Prostate gland (tissue), 2 donors: ENCODE measurements around the gene BCAT1. TPM values are rescaled to one million over a fixed set of nuclear protein-coding genes. Genes with fewer than 3 reads are reported as not detected.

Source experiments
- DNase-seq: peaks from one replicate; pipeline ENCODE4 v3.0.0-alpha.2; 2019; ENCODE audit warnings: low spot score
- H3K27ac ChIP-seq, 2 donors: fragments of 200-600 bp; sonication (generic); 2 replicates each; pipeline ENCODE4 v1.5.1; 2017 to 2019
- H3K27me3 ChIP-seq: fragments of 200-600 bp; sonication (generic); replicated peaks from 2 replicates; pipeline ENCODE4 v1.5.1; 2019; ENCODE audit not compliant: insufficient read depth
- H3K36me3 ChIP-seq, 2 donors: fragments of 200-600 bp; sonication (generic); 1 replicate in 1 of 2; 2 replicates in 1 of 2; pipeline versions ENCODE4 v1.5.1 to v1.8.1; 2017 to 2019
- H3K4me1 ChIP-seq: fragments of 200-600 bp; sonication (generic); replicated peaks from 2 replicates; pipeline ENCODE4 v1.5.1; 2019
- H3K4me3 ChIP-seq, 2 donors: fragments of 200-600 bp; sonication (generic); 2 replicates each; pipeline ENCODE4 v1.5.1; 2017 to 2019
- H3K9me3 ChIP-seq: fragments of 200-600 bp; sonication (generic); 2 replicates; pipeline ENCODE4 v1.5.1; 2017
- CTCF ChIP-seq, 4 experiments: fragments of 200-600 bp in 2 of 4; fragments of 450-650 bp in 2 of 4; sonication (generic) in 2 of 4; IDR thresholded peaks; 1 replicate in 3 of 4; 2 replicates in 1 of 4; pipeline ENCODE4 v1.5.1; 2016 to 2019; ENCODE audit warnings: antibody characterized with exemption in 4 of 4, mild to moderate bottlenecking in 2 of 4, moderate library complexity in 2 of 4
- POLR2A ChIP-seq: fragments of 450-650 bp; IDR thresholded peaks from one replicate; pipeline ENCODE4 v1.6.1; 2016; ENCODE audit warnings: antibody characterized with exemption, mild to moderate bottlenecking
- POLR2AphosphoS5 ChIP-seq: sonication (generic); formaldehyde crosslinking; IDR thresholded peaks from one replicate; pipeline ENCODE4 v1.6.1; 2017; ENCODE audit warnings: antibody characterized with exemption
- WGBS: methylation state at CpG from one replicate; pipeline ENCODE4 v1.1.5; 2018; 5-methylcytosine and 5-hydroxymethylcytosine counted together
- intact Hi-C: fragments of 100-400 bp; cut with DNase I; formaldehyde crosslinking; loops from one replicate; pipeline ENCODE4 v1.14.2; 2022
- total RNA-seq, 2 donors: library from RNA; depleted of rRNA; stranded (reverse); fragments of >200 nt; gene quantifications; one replicate each; pipeline ENCODE4 v1.1.0, GENCODE V29; 2016

BCAT1 gene
- total RNA-seq, 2 donors from 2014 or later, result 0.59 to 43.1 TPM

GRCh38 chr12:24889411-24889810 lies 59.5 kb downstream of the BCAT1 start:
- no peaks in the 10 kb centered on the region for H3K36me3 ChIP-seq
- no peaks in the 10 kb centered on the region for H3K9me3 ChIP-seq
- no peaks in the 10 kb centered on the region for H3K4me1 ChIP-seq
- no peak overlapping the region for H3K4me3 ChIP-seq
- TF ChIP-seq CTCF (IDR thresholded peaks at IDR 0.05) (no peak), POLR2AphosphoS5 (no peak), POLR2A (no peak)
- no peak for DNase-seq
- H3K27ac ChIP-seq, result no peak overlapping the region
- intact Hi-C loops, result no loop called here
- H3K27me3 ChIP-seq, result no peaks in the 10 kb centered on the region
- 95% methylated on average over 3 of the region's 3 CpGs for WGBS

- Histone ChIP-seq H3K4me3 (no peak overlapping the region), H3K36me3 (no peaks in the 10 kb centered on the region), H3K27ac (no peak overlapping the region), H3K27me3 (no peaks in the 10 kb centered on the region), H3K4me1 (no peaks in the 10 kb centered on the region), H3K9me3 (no peaks in the 10 kb centered on the region)
- WGBS, result 62% methylated on average over 5 of the region's 5 CpGs
- TF ChIP-seq CTCF (IDR thresholded peaks at IDR 0.05) (no peak), POLR2AphosphoS5 (no peak), POLR2A (no peak)
- no peak for DNase-seq
- intact Hi-C loops, result no loop called here
These were observed 60.1 kb downstream of the BCAT1 start for GRCh38 chr12:24888813-24889212.

- DNase-seq, result no peak
- intact Hi-C loops, result no loop called here
- H3K27me3 ChIP-seq, result no peaks in the 10 kb centered on the region
- TF ChIP-seq POLR2A (no peak), CTCF (IDR thresholded peaks at IDR 0.05) (no peak), POLR2AphosphoS5 (no peak)
- 79% methylated on average over 3 of the region's 3 CpGs for WGBS
- H3K9me3 ChIP-seq, result no peaks in the 10 kb centered on the region
- no peaks in the 10 kb centered on the region for H3K4me1 ChIP-seq
- H3K36me3 ChIP-seq, result no peaks in the 10 kb centered on the region
- no peak overlapping the region for H3K27ac ChIP-seq
- H3K4me3 ChIP-seq, result no peak overlapping the region
These were observed 64.0 kb downstream of the BCAT1 start for GRCh38 chr12:24884911-24885310.

DNA sequence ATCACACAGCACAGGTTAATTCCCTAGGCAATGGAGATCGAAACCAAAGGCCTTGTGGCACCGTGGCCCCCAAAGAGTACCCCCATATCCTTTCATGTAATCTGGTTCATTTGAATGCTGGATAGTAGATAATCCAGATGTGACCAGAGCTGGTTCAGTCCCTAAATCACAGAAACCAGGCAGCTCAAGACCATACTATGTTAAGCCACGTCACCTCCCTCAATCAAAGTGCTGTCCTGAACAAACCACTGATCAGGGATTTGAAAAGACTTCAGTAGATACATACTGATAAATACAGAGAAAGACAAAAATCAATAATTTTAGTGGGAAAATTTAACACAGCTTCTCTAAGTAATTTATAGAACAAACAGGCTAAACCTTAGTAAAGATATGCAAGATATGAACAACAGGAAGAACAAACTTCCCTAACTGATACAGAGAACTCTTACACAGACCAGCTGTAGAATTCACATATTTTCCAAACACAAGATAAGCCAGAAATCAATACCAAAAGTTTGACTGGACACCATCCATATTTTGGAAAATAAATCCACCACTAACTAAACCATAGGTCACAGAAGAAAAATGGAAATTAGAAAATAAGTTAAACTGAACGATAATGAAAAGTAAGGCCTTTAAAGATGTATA lies 67.1 kb downstream of the BCAT1 start:
- TF ChIP-seq POLR2AphosphoS5, result no peak
- no peak for TF ChIP-seq POLR2A
- no peak for TF ChIP-seq CTCF (IDR thresholded peaks at IDR 0.05)
- intact Hi-C loops, result no loop called here
- no peaks in the 10 kb centered on the region for H3K9me3 ChIP-seq
- H3K27me3 ChIP-seq, result no peaks in the 10 kb centered on the region
- no peaks in the 10 kb centered on the region for H3K4me1 ChIP-seq
- H3K4me3 ChIP-seq, result no peak overlapping the region
- no peak overlapping the region for H3K27ac ChIP-seq
- no peaks in the 10 kb centered on the region for H3K36me3 ChIP-seq
- WGBS, result 92% methylated on average over 4 of the region's 4 CpGs
- no peak for DNase-seq

GRCh38 chr12:24881227-24881626 lies 67.7 kb downstream of the BCAT1 start:
- Histone ChIP-seq H3K4me3 (no peak overlapping the region), H3K27ac (no peak overlapping the region), H3K4me1 (no peaks in the 10 kb centered on the region), H3K9me3 (no peaks in the 10 kb centered on the region), H3K36me3 (no peaks in the 10 kb centered on the region), H3K27me3 (no peaks in the 10 kb centered on the region)
- no peak for TF ChIP-seq CTCF (IDR thresholded peaks at IDR 0.05)
- TF ChIP-seq POLR2A, result no peak
- no peak for TF ChIP-seq POLR2AphosphoS5
- intact Hi-C loops, result no loop called here
- WGBS, result 44% methylated on average over 8 of the region's 8 CpGs
- DNase-seq, result no peak
